NCI-H2227 (cell line): ENCODE measurements around the gene CDK4.
"Not testable (repeated sequence)": the region's sequence is repeated elsewhere in the genome, so short reads cannot be mapped to it uniquely, and the experiment has no call there.

Experiments
- DNase-seq: peaks from one replicate; lab custom pipeline; 2025; ENCODE audit not compliant: unreplicated experiment; lab: John Stamatoyannopoulos, UW

The CDK4 gene

GRCh38 chr12:57715036-57715748, 36.9 kb downstream of the CDK4 start:
- not testable (repeated sequence) for DNase-seq

GRCh38 chr12:57713209-57713608, 38.9 kb downstream of the CDK4 start:
- DNase-seq = no peak

DNA sequence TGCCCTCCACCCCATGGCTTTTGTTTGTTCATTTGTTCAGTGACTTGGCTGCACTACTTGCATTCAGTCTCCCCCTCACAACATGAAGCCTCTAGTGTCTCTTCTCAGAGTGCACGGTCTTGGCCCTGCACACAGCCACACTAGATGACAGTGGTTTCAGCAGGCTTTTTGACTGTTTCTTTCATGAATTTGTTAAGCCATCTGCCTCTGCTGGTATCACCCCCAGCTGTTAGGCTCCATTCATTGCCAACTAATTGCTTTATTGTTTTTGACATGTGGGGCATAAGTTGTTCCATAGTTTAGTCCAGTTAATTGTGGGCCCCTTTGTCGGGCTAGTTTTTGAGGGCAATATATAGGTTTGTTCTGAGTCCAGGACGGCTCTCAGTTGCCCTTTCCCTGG, 39.4 kb downstream of the CDK4 start:
- no peak for DNase-seq

- DNase-seq = no peak
Observed at GRCh38 chr12:57708296-57708695, 43.8 kb downstream of the CDK4 start.

DNA sequence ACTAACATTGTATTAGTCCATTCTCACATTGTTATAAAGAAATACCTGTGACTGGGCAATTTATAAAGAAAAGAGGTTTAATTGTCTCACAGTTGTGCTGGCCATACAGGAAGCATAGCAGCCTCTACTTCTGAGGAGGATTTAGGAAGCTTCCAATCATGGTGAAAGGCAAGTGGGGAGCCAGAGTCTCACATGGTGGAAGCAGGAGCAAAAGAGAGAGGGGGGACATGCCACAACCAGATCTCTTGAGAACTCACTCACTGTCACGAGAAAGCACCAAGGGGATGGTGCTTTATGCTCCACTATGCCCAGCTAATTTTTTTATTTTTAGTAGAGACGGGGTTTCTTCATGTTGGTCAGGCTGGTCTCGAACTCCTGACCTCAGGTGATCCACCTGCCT, 44.9 kb downstream of the CDK4 start:
- no peak for DNase-seq

- no peak for DNase-seq
Observed at GRCh38 chr12:57700317-57700716, 51.8 kb downstream of the CDK4 start.

DNA sequence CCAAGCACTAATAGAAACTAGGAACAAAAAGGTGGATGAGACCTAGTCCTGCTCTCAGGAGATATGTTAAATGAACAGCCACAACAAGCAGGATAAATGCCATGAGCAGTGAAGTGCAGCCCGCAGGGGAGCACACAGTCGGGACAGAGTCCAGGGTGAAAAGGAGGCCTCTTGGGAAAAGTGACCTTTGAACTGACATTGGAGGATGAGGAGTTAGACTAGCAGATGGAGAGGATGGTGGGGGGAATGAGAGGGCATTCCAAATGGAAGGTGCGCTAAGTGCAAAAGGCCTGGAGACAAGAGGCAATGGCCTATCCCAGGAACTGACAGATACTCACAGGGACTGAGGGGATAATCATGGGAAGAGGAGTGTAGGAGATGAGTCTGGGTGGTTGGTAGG, 53.7 kb downstream of the CDK4 start:
- no peak for DNase-seq
